ENCODE data around the gene PCDHAC1. TPM values are rescaled to one million over a fixed set of nuclear protein-coding genes. Genes with fewer than 3 reads are reported as not detected.

PCDHAC1 gene
- total RNA-seq, 1 donor from 2014 or later, result not detected

DNA sequence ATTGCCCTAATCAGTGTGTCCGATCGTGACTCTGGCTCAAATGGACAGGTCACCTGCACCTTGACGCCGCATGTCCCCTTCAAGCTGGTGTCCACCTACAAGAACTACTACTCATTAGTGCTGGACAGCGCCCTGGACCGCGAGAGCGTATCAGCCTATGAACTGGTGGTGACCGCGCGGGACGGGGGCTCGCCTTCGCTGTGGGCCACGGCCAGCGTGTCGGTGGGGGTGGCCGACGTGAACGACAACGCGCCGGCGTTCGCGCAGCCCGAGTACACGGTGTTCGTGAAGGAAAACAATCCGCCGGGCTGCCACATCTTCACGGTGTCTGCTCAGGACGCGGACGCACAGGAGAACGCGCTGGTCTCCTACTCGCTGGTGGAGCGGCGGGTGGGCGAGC is 42.7 kb upstream of the PCDHAC1 start:
- TF ChIP-seq, protein P1, sequence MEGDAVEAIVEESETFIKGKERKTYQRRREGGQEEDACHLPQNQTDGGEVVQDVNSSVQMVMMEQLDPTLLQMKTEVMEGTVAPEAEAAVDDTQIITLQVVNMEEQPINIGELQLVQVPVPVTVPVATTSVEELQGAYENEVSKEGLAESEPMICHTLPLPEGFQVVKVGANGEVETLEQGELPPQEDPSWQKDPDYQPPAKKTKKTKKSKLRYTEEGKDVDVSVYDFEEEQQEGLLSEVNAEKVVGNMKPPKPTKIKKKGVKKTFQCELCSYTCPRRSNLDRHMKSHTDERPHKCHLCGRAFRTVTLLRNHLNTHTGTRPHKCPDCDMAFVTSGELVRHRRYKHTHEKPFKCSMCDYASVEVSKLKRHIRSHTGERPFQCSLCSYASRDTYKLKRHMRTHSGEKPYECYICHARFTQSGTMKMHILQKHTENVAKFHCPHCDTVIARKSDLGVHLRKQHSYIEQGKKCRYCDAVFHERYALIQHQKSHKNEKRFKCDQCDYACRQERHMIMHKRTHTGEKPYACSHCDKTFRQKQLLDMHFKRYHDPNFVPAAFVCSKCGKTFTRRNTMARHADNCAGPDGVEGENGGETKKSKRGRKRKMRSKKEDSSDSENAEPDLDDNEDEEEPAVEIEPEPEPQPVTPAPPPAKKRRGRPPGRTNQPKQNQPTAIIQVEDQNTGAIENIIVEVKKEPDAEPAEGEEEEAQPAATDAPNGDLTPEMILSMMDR (IDR thresholded peaks at IDR 0.05; ENCODE audit: borderline replicate concordance), result no peak
- H3K36me3 ChIP-seq, result no peaks in the 10 kb centered on the region
- peaks cover 54% of the 10 kb centered on the region for H3K9me3 ChIP-seq (replicated peaks)
- no peak overlapping the region for H3K27ac ChIP-seq (replicated peaks)
- intact Hi-C loops (cut with micrococcal nuclease), result no loop called here
- DNase-seq, result no peak
- peaks cover 63% of the 10 kb centered on the region for H3K27me3 ChIP-seq (ENCODE audit: low read depth)
- H3K4me3 ChIP-seq, result no peak overlapping the region
- H3K4me1 ChIP-seq, result no peaks in the 10 kb centered on the region

DNA sequence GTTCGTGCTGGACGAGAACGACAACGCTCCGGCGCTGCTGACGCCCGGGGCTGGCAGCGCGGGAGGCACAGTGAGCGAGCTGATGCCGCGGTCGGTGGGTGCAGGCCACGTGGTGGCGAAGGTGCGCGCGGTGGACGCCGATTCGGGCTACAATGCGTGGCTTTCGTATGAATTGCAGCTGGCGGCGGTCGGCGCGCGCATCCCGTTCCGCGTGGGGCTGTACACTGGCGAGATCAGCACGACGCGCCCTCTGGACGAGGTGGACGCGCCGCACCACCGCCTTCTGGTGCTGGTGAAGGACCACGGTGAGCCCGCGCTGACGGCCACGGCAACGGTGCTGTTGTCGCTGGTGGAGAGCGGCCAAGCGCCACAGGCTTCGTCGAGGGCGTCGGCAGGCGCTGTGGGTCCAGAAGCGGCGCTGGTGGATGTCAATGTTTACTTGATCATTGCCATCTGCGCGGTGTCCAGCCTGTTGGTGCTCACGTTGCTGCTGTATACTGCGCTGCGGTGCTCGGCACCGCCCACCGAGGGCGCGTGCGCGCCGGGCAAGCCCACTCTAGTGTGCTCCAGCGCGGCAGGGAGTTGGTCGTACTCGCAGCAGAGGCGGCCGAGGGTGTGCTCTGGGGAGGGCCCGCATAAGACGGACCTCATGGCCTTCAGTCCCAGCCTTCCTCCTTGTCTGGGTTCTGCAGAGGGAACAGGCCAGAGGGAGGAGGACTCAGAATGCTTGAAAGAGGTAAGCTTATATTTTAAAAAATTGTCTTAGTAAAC is 42.0 kb upstream of the PCDHAC1 start:
- H3K36me3 ChIP-seq, result no peaks in the 10 kb centered on the region
- H3K9me3 ChIP-seq (replicated peaks), result peaks cover 51% of the 10 kb centered on the region
- H3K27ac ChIP-seq (replicated peaks), result no peak overlapping the region
- TF ChIP-seq, protein P1 (IDR thresholded peaks at IDR 0.05; ENCODE audit: borderline replicate concordance), result no peak
- DNase-seq, result no peak
- no peak overlapping the region for H3K4me3 ChIP-seq
- intact Hi-C loops (cut with micrococcal nuclease), result no loop called here
- peaks cover 56% of the 10 kb centered on the region for H3K27me3 ChIP-seq (ENCODE audit: low read depth)
- no peaks in the 10 kb centered on the region for H3K4me1 ChIP-seq

DNA sequence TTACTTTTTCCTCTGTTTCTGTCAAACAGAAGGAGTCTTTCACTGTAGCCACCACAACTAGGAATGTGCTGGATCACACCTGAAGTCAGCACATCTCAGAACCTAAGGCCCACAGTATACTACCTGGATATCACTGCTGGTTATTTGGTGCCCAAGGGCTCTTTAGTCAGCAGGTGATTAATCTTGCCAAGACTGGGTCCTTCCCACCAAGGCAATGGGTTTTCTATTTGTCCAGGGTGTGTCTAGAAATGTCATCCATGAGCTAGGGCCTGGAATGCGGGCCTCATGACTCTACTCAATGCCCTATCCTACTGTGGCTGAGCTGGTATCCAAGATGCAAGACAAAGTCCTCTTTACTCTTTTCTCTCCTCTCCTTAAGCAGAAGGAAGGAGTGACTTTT is 9.8 kb upstream of the PCDHAC1 start:
- no peak overlapping the region for H3K4me3 ChIP-seq
- peaks cover 15% of the 10 kb centered on the region for H3K27me3 ChIP-seq (ENCODE audit: low read depth)
- H3K36me3 ChIP-seq, result no peaks in the 10 kb centered on the region
- intact Hi-C loops (cut with micrococcal nuclease), result no loop called here
- H3K9me3 ChIP-seq (replicated peaks), result peaks cover 57% of the 10 kb centered on the region
- TF ChIP-seq, protein P1 (IDR thresholded peaks at IDR 0.05; ENCODE audit: borderline replicate concordance), result no peak
- DNase-seq, result no peak
- no peak overlapping the region for H3K27ac ChIP-seq (replicated peaks)
- no peaks in the 10 kb centered on the region for H3K4me1 ChIP-seq

DNA sequence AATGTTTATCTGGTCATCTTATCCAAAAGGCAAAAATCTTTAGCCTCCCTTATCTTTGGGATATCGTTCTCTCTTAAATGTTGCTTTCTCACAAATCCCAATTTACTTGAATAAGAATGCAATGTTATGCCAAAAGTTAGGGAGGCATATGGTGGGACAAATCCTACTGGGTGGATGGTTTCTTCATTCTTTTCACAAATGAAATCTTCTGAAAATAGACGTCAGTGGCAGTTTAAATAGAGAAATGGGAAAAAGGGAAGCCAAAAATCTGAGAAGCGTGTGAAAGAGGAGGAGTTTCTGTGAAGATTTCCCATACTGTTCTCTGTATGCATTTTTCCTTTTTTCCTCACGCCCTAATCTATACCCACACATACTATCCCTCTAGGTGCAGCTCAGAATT is 2.5 kb upstream of the PCDHAC1 start:
- no peaks in the 10 kb centered on the region for H3K36me3 ChIP-seq
- peaks cover 19% of the 10 kb centered on the region for H3K4me1 ChIP-seq
- no peak overlapping the region for H3K4me3 ChIP-seq
- TF ChIP-seq, protein P1 (IDR thresholded peaks at IDR 0.05; ENCODE audit: borderline replicate concordance), result no peak
- intact Hi-C loops (cut with micrococcal nuclease), result no loop called here
- peaks cover 2% of the 10 kb centered on the region for H3K9me3 ChIP-seq (replicated peaks)
- H3K27me3 ChIP-seq (ENCODE audit: low read depth), result peaks cover 86% of the 10 kb centered on the region
- DNase-seq, result no peak
- H3K27ac ChIP-seq (replicated peaks), result no peak overlapping the region

DNA sequence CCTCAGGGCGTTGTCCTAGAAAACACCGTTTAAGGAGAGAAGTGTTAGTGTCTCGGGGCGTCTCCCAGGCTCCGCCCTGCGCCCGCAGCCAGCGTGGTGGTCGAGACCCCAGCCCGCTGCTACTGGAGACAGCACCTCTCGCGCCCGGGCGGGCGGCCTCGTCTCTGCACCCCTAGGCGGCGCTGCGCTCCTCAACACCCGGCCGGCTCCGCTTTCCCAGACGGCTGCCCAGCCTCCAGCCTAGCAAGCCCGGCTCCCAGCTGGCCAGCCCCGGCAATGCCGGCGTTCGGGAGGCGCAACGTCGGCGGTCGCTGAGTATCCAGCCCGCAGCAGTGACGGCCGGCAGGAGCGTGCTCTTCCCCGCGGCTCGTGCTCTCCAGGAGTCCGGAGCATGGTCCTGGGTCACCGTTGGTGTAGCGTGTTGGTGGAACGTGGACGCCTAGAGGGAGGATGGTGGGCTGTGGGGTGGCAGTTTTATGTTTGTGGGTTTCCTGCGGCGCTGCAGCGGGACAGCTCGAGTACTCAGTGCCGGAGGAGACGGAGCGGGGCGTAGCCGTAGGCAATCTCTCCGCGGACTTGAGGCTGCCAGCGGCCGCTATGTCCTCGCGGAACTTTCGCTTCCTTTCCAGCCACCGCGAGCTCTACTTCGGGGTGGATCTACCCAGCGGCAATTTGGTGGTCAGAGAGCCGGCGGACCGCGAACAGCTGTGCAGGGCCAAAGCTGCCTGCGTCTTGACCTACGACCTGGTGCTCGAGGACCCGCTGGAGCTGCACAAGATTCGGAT is 536 bp downstream of the PCDHAC1 start:
- Histone ChIP-seq H3K27ac (replicated peaks) (no peak overlapping the region), H3K4me3 (peak overlapping the region; percentile 64), H3K9me3 (replicated peaks) (no peaks in the 10 kb centered on the region), H3K36me3 (no peaks in the 10 kb centered on the region), H3K27me3 (ENCODE audit: low read depth) (peaks cover 98% of the 10 kb centered on the region), H3K4me1 (peaks cover 19% of the 10 kb centered on the region)
- TF ChIP-seq, protein P1 (IDR thresholded peaks at IDR 0.05; ENCODE audit: borderline replicate concordance), result peak; percentile 72
- peak; percentile 70 for DNase-seq
- intact Hi-C loops (cut with micrococcal nuclease), result no loop called here
